GM18508 (cell line): ENCODE measurements around the gene TLX1.
"Not testable (repeated sequence)": the region's sequence is repeated elsewhere in the genome, so short reads cannot be mapped to it uniquely, and the experiment has no call there.

Experiments used
- ATAC-seq: cut with Tn5 transposase; IDR thresholded peaks from one replicate; pipeline ENCODE4 v1.9.1; 2021; ENCODE audit warnings: moderate number of reproducible peaks; ENCODE audit not compliant: insufficient read depth, unreplicated experiment

Gene TLX1

GRCh38 chr10:101146392-101147251 lies 15.5 kb downstream of the TLX1 start:
- no peak for ATAC-seq

GRCh38 chr10:101151395-101151794 lies 20.3 kb downstream of the TLX1 start:
- no peak for ATAC-seq

- no peak for ATAC-seq
Measured at GRCh38 chr10:101152316-101152715, 21.2 kb downstream of the TLX1 start.

GRCh38 chr10:101154506-101154905 lies 23.4 kb downstream of the TLX1 start:
- not testable (repeated sequence) for ATAC-seq

- ATAC-seq: no peak
Measured at GRCh38 chr10:101155896-101156295, 24.8 kb downstream of the TLX1 start.

- ATAC-seq: no peak
Measured at GRCh38 chr10:101157756-101158458, 26.8 kb downstream of the TLX1 start.

GRCh38 chr10:101158459-101159058 lies 27.5 kb downstream of the TLX1 start:
- no peak for ATAC-seq

- ATAC-seq: no peak
Measured at GRCh38 chr10:101161494-101162299, 30.6 kb downstream of the TLX1 start.

- no peak for ATAC-seq
Measured at GRCh38 chr10:101162677-101163076, 31.6 kb downstream of the TLX1 start.

GRCh38 chr10:101164020-101164419 lies 32.9 kb downstream of the TLX1 start:
- no peak for ATAC-seq

- no peak for ATAC-seq
Measured at GRCh38 chr10:101165736-101166135, 34.6 kb downstream of the TLX1 start.

- ATAC-seq: no peak
Measured at GRCh38 chr10:101166430-101166829, 35.3 kb downstream of the TLX1 start.

GRCh38 chr10:101172741-101173140 lies 41.6 kb downstream of the TLX1 start:
- no peak for ATAC-seq

- no peak for ATAC-seq
Measured at GRCh38 chr10:101174319-101174718, 43.2 kb downstream of the TLX1 start.

GRCh38 chr10:101176577-101176976 lies 45.5 kb downstream of the TLX1 start:
- ATAC-seq: no peak

GRCh38 chr10:101182936-101183335 lies 51.8 kb downstream of the TLX1 start:
- no peak for ATAC-seq

GRCh38 chr10:101183458-101184183 lies 52.5 kb downstream of the TLX1 start:
- no peak for ATAC-seq
